Loucy (cell line): Measurements from ENCODE around the gene ST14.

Experiments
- H2AFZ ChIP-seq: fragments of 200-600 bp; sonication (generic); 2 replicates; pipeline ENCODE4 v1.6.0; 2016; ENCODE audit warnings: antibody characterized with exemption, mild to moderate bottlenecking, low read length, moderate library complexity
- H3F3A ChIP-seq: fragments of 200-600 bp; 2 replicates; pipeline ENCODE4 v1.6.0; 2016; ENCODE audit warnings: antibody characterized with exemption, low read depth, mild to moderate bottlenecking
- H3K27me3 ChIP-seq: fragments of 200-600 bp; sonication (generic); 2 replicates; pipeline ENCODE4 v1.6.1; 2014; ENCODE audit warnings: low read length, mild to moderate bottlenecking; ENCODE audit not compliant: insufficient read depth, poor library complexity, severe bottlenecking
- H3K36me3 ChIP-seq: fragments of 200-600 bp; sonication (generic); 2 replicates; pipeline ENCODE4 v1.6.1; 2016; ENCODE audit warnings: low read length; ENCODE audit not compliant: insufficient read depth
- H3K4me1 ChIP-seq: fragments of 200-600 bp; sonication (generic); 2 replicates; pipeline ENCODE4 v1.5.1; 2014; ENCODE audit warnings: low read length, mild to moderate bottlenecking; ENCODE audit not compliant: insufficient read depth, poor library complexity, severe bottlenecking
- H3K4me2 ChIP-seq: fragments of 200-600 bp; sonication (generic); 2 replicates; pipeline ENCODE4 v1.6.0; 2014; ENCODE audit warnings: antibody characterized with exemption, low read length, low read depth, mild to moderate bottlenecking; ENCODE audit not compliant: poor library complexity, severe bottlenecking
- H3K4me3 ChIP-seq: fragments of 200-600 bp; sonication (generic); 2 replicates; pipeline ENCODE4 v1.5.1; 2014; ENCODE audit warnings: low read length, mild to moderate bottlenecking, mixed read lengths; ENCODE audit not compliant: poor library complexity, severe bottlenecking
- H3K79me2 ChIP-seq: fragments of 200-600 bp; sonication (generic); 2 replicates; pipeline ENCODE4 v1.6.1; 2014; ENCODE audit warnings: low read length; ENCODE audit not compliant: insufficient read depth
- H3K9ac ChIP-seq: fragments of 200-600 bp; sonication (generic); 2 replicates; pipeline ENCODE4 v1.6.0; 2014; ENCODE audit warnings: mild to moderate bottlenecking, low read depth, low read length, moderate library complexity; ENCODE audit not compliant: poor library complexity, severe bottlenecking
- H3K9me2 ChIP-seq: fragments of 200-600 bp; sonication (generic); replicated peaks from 2 replicates; pipeline ENCODE4 v1.6.1; 2016; ENCODE audit warnings: low read depth, low read length, mixed read lengths
- H3K9me3 ChIP-seq: fragments of 200-600 bp; sonication (generic); 2 replicates; pipeline ENCODE4 v1.6.1; 2014; ENCODE audit warnings: mild to moderate bottlenecking, antibody characterized with exemption, low read length, low read depth; ENCODE audit not compliant: insufficient read depth
- H4K20me1 ChIP-seq: fragments of 200-600 bp; sonication (generic); 2 replicates; pipeline ENCODE4 v1.6.0; 2014; ENCODE audit warnings: antibody characterized with exemption, low read length, mild to moderate bottlenecking; ENCODE audit not compliant: insufficient read depth, poor library complexity, severe bottlenecking
- EZH2phosphoT487 ChIP-seq: fragments of 200-600 bp; IDR thresholded peaks from 2 replicates; pipeline ENCODE4 v1.6.1; 2018; ENCODE audit warnings: antibody characterized with exemption, mild to moderate bottlenecking, moderate library complexity, borderline replicate concordance
- TF ChIP-seq, protein P1 (sequence below): fragments of 200-600 bp; sonication (generic); conservative IDR thresholded peaks from 2 replicates; pipeline ENCODE4 v1.5.1; 2014; ENCODE audit warnings: mild to moderate bottlenecking, antibody characterized with exemption, low read length

ST14 gene

DNA sequence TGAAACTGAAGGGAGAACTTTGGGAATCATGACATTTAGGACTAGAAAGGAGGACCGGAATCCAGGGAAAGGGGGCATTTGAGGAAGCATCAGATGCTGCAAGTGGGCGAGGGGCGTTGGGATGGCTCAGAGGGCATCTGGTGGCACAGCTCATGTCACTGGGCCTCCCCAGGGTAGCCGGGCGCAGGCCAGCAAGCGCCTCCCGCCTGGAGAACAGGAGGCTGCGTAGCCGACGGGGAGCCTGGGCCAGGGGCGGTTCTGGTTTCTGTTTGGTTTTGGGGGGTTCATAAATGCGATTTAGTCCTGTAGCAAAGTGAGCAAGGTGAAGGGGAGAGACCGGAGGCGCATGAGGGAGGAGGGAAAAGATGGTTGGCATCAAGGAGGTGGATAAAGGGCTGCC, 443 bp upstream of the ST14 start:
- H3K4me2 ChIP-seq: no peak overlapping the region
- no peaks in the 10 kb centered on the region for H3K9me3 ChIP-seq
- no peaks in the 10 kb centered on the region for H3K9me2 ChIP-seq
- H2AFZ ChIP-seq: no peak overlapping the region
- H4K20me1 ChIP-seq: no peaks in the 10 kb centered on the region
- no peaks in the 10 kb centered on the region for H3K79me2 ChIP-seq
- no peak overlapping the region for H3K9ac ChIP-seq
- H3K4me1 ChIP-seq: peaks cover 9% of the 10 kb centered on the region
- H3F3A ChIP-seq: no peaks in the 10 kb centered on the region
- no peaks in the 10 kb centered on the region for H3K27me3 ChIP-seq
- TF ChIP-seq, protein P1, sequence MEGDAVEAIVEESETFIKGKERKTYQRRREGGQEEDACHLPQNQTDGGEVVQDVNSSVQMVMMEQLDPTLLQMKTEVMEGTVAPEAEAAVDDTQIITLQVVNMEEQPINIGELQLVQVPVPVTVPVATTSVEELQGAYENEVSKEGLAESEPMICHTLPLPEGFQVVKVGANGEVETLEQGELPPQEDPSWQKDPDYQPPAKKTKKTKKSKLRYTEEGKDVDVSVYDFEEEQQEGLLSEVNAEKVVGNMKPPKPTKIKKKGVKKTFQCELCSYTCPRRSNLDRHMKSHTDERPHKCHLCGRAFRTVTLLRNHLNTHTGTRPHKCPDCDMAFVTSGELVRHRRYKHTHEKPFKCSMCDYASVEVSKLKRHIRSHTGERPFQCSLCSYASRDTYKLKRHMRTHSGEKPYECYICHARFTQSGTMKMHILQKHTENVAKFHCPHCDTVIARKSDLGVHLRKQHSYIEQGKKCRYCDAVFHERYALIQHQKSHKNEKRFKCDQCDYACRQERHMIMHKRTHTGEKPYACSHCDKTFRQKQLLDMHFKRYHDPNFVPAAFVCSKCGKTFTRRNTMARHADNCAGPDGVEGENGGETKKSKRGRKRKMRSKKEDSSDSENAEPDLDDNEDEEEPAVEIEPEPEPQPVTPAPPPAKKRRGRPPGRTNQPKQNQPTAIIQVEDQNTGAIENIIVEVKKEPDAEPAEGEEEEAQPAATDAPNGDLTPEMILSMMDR: no peak
- TF ChIP-seq EZH2phosphoT487: no peak
- no peak overlapping the region for H3K4me3 ChIP-seq
- no peaks in the 10 kb centered on the region for H3K36me3 ChIP-seq

DNA sequence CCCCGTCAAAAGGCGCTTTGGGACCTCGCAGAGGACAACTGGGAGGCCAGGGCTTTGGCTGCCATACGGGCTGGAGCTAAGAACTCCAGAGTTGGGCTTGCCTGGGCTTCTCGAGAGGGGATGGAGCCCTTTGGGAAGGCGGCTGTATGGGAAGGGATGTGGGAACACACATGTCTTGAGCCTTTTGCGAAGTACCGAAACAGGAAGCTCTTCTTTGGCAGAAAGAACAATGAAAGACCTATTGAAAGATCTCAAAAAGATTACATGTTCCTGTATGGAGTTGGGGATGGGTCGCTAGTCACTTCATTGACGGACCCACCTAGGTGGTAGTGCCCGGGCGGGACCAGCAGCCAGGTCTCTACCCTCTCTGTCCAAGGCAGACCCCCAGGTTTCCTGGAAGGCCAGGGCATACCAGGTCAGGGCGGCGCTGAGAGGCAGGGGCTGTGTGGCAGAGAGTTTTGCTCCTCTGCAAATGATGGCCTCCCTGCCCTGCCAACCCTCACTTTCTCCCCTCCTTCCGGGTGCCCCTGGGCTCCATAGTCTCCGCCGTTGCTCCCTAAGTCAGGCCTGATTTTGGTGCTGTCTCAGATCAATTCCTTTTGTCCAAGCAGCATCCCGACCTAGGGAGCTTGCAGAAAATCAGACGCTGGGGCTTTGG, 1.0 kb downstream of the ST14 start:
- Histone ChIP-seq H3K9ac (no peak overlapping the region), H3K27me3 (no peaks in the 10 kb centered on the region)

GRCh38 chr11:130161441-130162145, 2.0 kb downstream of the ST14 start:
- H3K4me3 ChIP-seq: no peak overlapping the region
- TF ChIP-seq, protein P1: no peak
- no peak for TF ChIP-seq EZH2phosphoT487
- no peaks in the 10 kb centered on the region for H4K20me1 ChIP-seq
- no peaks in the 10 kb centered on the region for H3K79me2 ChIP-seq
- H2AFZ ChIP-seq: no peak overlapping the region
- no peaks in the 10 kb centered on the region for H3K36me3 ChIP-seq
- no peaks in the 10 kb centered on the region for H3F3A ChIP-seq
- no peak overlapping the region for H3K9ac ChIP-seq
- no peaks in the 10 kb centered on the region for H3K9me3 ChIP-seq
- no peaks in the 10 kb centered on the region for H3K9me2 ChIP-seq
- no peaks in the 10 kb centered on the region for H3K27me3 ChIP-seq
- H3K4me2 ChIP-seq: no peak overlapping the region
- H3K4me1 ChIP-seq: no peaks in the 10 kb centered on the region

More for the DNA sequence above, 1.0 kb downstream of the ST14 start:
- Histone ChIP-seq H3K4me3 (no peak overlapping the region), H3K9me3 (no peaks in the 10 kb centered on the region), H3K4me2 (no peak overlapping the region), H2AFZ (no peak overlapping the region), H4K20me1 (no peaks in the 10 kb centered on the region), H3K36me3 (no peaks in the 10 kb centered on the region), H3K9me2 (no peaks in the 10 kb centered on the region), H3K79me2 (no peaks in the 10 kb centered on the region), H3K4me1 (no peaks in the 10 kb centered on the region), H3F3A (no peaks in the 10 kb centered on the region)
- TF ChIP-seq, protein P1: no peak
- no peak for TF ChIP-seq EZH2phosphoT487
